Activated naive CD8-positive, alpha-beta T cell treated with anti-CD3 and anti-CD28 coated beads, Interleukin-2, amount 10 ng/mL, durations not matched to agents 7 days and 5 days (primary cell): ENCODE data around the gene SKIC2. TPM values are rescaled to one million over a fixed set of nuclear protein-coding genes. Genes with fewer than 3 reads are reported as not detected.

Source experiments
- ATAC-seq: fragments of 150-1000 bp; cut with Tn5 transposase; one replicate; pipeline ENCODE4 v1.10.0; 2021; ENCODE audit warnings: low read depth, moderate library complexity
- POLR2A ChIA-PET: fragments of 350-600 bp; sonication (Branson Sonifier 250); formaldehyde crosslinking; loops from one replicate; lab custom pipeline; 2021; ENCODE audit warnings: antibody characterized with exemption; lab: Charles Lee
- DNase-seq: peaks from one replicate; pipeline ENCODE4 v3.0.0; 2021
- H3K27ac Mint-ChIP-seq: one replicate; pipeline ENCODE4 v1.8.0; 2022; ENCODE audit warnings: mild to moderate bottlenecking, mixed read lengths
- H3K27me3 Mint-ChIP-seq: one replicate; pipeline ENCODE4 v1.8.0; 2022; ENCODE audit warnings: mild to moderate bottlenecking, moderate library complexity, mixed read lengths
- H3K36me3 Mint-ChIP-seq: one replicate; pipeline ENCODE4 v1.8.0; 2021; ENCODE audit warnings: mild to moderate bottlenecking, mixed read lengths
- H3K4me1 Mint-ChIP-seq: one replicate; pipeline ENCODE4 v1.8.0; 2021; ENCODE audit warnings: mixed read lengths
- H3K4me3 Mint-ChIP-seq: one replicate; pipeline ENCODE4 v1.8.0; 2022; ENCODE audit warnings: mild to moderate bottlenecking, moderate library complexity, mixed read lengths
- H3K9me3 Mint-ChIP-seq: one replicate; pipeline ENCODE4 v1.8.0; 2021; ENCODE audit warnings: mixed read lengths
- total RNA-seq, 2 experiments: library from RNA; stranded (reverse); gene quantifications; one replicate each; pipeline ENCODE4 v1.2.3, GENCODE V29; 2021

Gene SKIC2
- total RNA-seq, 2 experiments from 2014 or later, result 102 to 112 TPM

DNA sequence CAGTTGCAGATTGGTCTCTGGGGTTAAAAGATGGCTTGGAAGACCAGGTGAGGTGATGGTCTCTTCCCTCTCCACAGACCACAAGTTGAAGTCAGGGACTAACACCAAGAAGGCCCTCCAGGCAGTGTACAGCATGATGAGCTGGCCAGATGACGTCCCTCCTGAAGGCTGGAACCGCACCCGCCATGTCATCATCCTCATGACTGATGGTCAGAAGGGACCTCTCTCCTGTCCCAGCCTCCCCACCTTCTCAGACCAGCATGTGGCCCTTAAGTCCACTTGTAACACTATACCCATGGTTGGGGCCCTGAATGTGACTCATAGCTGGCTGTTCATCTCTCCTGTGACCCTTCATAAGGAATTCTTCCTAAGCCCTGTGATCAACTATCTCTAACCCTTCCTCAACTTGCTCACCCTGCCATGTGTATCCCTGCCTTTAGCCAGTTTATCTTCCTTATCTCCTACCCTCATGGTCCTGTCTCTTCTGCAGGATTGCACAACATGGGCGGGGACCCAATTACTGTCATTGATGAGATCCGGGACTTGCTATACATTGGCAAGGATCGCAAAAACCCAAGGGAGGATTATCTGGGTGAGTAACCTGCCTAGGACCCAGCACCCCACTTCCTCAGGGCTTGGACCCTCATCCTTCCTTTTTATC lies 10.1 kb upstream of the SKIC2 start:
- H3K36me3 Mint-ChIP-seq, result peaks cover 12% of the 10 kb centered on the region
- peaks cover 5% of the 10 kb centered on the region for H3K27me3 Mint-ChIP-seq
- no peak overlapping the region for H3K4me3 Mint-ChIP-seq
- H3K9me3 Mint-ChIP-seq, result no peaks in the 10 kb centered on the region
- H3K4me1 Mint-ChIP-seq, result peaks cover 9% of the 10 kb centered on the region
- no peak overlapping the region for H3K27ac Mint-ChIP-seq
- DNase-seq (no peak), ATAC-seq (no peak)
- POLR2A ChIA-PET, result interaction anchor here (1.0 kb wide), 1 partner anchor 51 kb away, joined by 3 read pairs; the partner anchor contains the start of gene EHMT2

DNA sequence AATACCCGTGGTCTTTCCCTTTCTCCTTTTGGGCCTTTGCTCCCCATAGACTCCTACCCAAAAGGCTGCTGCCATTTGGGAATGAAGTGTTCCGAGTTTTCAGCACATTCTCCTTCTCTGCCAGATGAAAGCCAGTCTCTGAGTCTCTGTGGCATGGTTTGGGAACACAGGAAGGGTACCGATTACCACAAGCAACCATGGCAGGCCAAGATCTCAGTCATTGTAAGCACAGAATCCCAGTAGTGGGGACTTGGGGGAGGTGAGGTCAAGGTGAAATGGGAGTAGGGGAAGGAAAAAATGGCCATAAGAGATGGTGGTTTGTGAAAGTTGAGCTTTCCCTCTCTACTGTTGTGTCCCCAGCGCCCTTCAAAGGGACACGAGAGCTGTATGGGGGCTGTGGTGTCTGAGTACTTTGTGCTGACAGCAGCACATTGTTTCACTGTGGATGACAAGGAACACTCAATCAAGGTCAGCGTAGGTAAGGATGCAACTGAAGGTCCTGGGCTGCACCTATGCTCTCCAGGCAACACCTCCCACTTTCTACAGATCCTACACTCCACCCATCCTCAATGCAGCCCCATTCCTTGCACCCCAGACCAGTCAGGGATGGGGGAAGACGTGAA lies 8.9 kb upstream of the SKIC2 start:
- no peak overlapping the region for H3K27ac Mint-ChIP-seq
- POLR2A ChIA-PET, result interaction anchor here (1.0 kb wide), 1 partner anchor 52 kb away, joined by 3 read pairs; the partner anchor contains the start of gene EHMT2
- ATAC-seq (no peak), DNase-seq (no peak)
- H3K4me1 Mint-ChIP-seq, result peaks cover 9% of the 10 kb centered on the region
- peaks cover 20% of the 10 kb centered on the region for H3K36me3 Mint-ChIP-seq
- H3K27me3 Mint-ChIP-seq, result peaks cover 5% of the 10 kb centered on the region
- H3K9me3 Mint-ChIP-seq, result no peaks in the 10 kb centered on the region
- H3K4me3 Mint-ChIP-seq, result no peak overlapping the region

DNA sequence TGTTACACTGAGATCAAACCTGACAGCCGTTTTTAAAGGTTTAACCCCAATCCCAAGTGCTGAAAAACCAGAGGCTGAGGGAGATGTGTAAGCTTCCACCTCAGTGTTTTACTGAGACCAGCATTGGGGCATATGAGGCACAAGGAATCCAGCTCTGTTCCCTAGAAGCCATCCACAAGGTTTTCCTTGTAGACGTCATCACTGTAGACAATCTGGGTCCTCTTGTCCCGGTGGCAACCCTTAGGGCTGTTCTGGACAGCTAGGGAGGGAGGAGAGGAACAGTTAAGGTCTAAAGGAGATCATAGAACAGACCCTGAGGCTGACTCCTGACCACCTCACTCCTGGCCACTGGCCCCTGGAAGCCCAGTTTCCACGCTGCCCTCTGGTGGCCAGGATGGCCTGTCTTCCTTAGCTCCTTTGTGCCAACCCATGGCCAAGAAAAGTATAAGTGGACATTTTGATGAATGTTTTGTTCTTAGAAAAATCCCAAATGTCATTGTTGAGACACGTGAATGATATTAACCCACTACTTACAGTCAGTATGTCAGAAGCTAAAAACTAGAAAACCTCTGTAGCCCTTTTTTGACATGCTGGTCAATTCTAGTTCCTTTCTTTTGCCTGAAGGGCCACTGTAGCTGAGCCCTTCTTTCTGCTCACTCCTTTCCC lies 6.7 kb upstream of the SKIC2 start:
- Mint-ChIP-seq H3K4me3 (no peak overlapping the region), H3K27me3 (peaks cover 3% of the 10 kb centered on the region), H3K4me1 (peaks cover 4% of the 10 kb centered on the region), H3K36me3 (peaks cover 24% of the 10 kb centered on the region), H3K9me3 (no peaks in the 10 kb centered on the region), H3K27ac (no peak overlapping the region)
- peak; percentile 59 for ATAC-seq
- DNase-seq, result peak; percentile 52
- POLR2A ChIA-PET, result interaction anchor here (0.9 to 1.7 kb wide), 4 partner anchors 18 to 54 kb away, joined by 3 to 9 read pairs (median 5); partner anchors contain the start of genes DXO and EHMT2

DNA sequence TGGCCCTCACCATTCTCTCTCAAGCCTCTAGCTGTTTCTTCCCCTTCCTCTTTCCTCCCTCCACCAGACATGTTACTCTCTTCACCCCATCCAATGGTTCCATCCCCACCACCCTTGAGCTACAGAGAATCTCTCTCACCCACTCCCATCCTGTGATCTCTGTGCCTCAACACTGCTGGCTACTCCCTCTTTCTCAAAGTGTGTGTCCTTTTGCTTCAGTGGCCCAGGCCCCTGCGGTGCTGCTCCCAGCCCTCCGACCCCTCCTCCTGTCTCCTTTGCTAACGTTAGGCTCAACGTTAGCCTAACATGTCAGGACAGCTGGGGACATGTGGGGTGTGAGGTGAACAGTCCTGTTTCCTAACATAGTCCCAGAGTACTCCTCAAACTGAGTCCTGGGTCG lies 6.1 kb upstream of the SKIC2 start:
- POLR2A ChIA-PET, result interaction anchor here (1.3 to 1.7 kb wide), 2 partner anchors 17 to 19 kb away, joined by 3 to 9 read pairs; partner anchors contain the start of gene DXO
- peak overlapping the region; percentile 4 for H3K27ac Mint-ChIP-seq
- ATAC-seq, result no peak

DNA sequence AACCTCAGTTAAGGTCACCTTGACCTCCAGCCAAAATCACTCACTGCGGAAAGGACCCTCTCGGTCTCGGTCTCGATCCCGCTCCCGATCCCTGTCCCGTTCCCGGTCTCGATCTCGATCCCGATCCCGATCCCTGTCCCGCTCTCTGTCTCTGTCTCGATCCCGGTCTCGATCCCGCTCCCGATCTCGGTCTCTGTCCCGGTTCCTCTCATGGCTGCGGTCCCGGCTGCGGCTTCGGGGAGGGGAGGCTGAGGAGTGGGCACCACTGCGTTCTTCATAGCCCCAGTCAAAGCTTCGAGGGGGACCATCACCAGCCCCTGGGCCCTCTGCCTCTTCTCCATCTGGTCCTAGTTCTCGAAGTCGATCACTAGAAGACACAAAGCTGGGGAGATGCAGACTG lies 4.5 kb upstream of the SKIC2 start:
- Mint-ChIP-seq H3K27ac (no peak overlapping the region), H3K27me3 (no peaks in the 10 kb centered on the region), H3K36me3 (peaks cover 21% of the 10 kb centered on the region), H3K9me3 (no peaks in the 10 kb centered on the region), H3K4me3 (no peak overlapping the region), H3K4me1 (peaks cover 12% of the 10 kb centered on the region)
- DNase-seq (no peak), ATAC-seq (no peak)
- POLR2A ChIA-PET, result no interaction called here

More for the DNA sequence above, 6.1 kb upstream of the SKIC2 start:
- Mint-ChIP-seq H3K36me3 (peaks cover 21% of the 10 kb centered on the region), H3K4me1 (peaks cover 8% of the 10 kb centered on the region), H3K9me3 (no peaks in the 10 kb centered on the region), H3K27me3 (no peaks in the 10 kb centered on the region), H3K4me3 (no peak overlapping the region)
- no peak for DNase-seq

DNA sequence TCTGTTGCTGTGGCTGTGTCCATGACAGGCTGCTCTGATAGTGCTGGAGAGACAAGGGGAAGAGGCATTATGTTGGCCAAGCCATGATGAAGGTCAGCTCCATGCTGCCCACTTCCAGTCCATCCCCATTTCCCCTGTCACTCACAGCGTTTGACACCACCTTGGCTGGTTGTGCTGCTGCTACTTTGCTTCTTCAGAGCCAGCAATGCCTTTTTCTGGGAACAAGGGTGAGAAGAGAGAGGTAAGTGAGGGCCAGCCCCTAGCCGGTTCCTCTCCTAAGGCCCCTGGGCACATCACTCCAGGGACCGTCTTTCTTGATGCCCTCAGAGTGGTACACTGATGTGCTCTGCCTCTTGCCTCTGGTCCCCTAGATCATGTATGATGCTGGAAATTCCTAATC lies 2.2 kb upstream of the SKIC2 start:
- POLR2A ChIA-PET, result interaction anchor here (4.5 kb wide), 1 partner anchor 13 kb away, joined by 91 read pairs; the partner anchor contains the start of gene DXO
- DNase-seq (no peak), ATAC-seq (no peak)
- no peak overlapping the region for H3K4me3 Mint-ChIP-seq
- peaks cover 24% of the 10 kb centered on the region for H3K4me1 Mint-ChIP-seq
- H3K36me3 Mint-ChIP-seq, result peaks cover 26% of the 10 kb centered on the region
- no peak overlapping the region for H3K27ac Mint-ChIP-seq
- H3K9me3 Mint-ChIP-seq, result no peaks in the 10 kb centered on the region
- H3K27me3 Mint-ChIP-seq, result no peaks in the 10 kb centered on the region

DNA sequence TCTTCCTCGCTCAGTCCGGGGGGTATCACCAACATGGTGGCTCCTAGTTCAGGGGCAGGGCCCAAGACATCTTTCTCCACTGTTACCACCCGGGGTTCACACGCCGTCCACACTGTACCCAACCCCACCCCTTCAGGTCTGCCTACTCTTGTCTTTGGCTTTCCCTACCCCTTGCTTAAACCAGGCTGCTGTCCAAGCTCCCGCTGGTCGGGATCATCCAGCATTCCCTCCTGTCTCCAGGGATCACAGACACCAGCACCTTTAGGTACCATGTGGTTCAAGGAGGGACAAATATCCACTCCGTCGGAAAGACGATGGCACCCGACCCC lies 599 bp upstream of the SKIC2 start:
- H3K4me3 Mint-ChIP-seq, result peak overlapping the region; percentile 97
- H3K27me3 Mint-ChIP-seq, result no peaks in the 10 kb centered on the region
- no peaks in the 10 kb centered on the region for H3K9me3 Mint-ChIP-seq
- POLR2A ChIA-PET, result interaction anchor here (0.8 to 4.5 kb wide), 7 partner anchors 12 to 237 kb away, joined by 3 to 91 read pairs (median 5); partner anchors contain the start of genes CLIC1, DXO, EHMT2 and NEU1
- H3K36me3 Mint-ChIP-seq, result peaks cover 27% of the 10 kb centered on the region
- H3K27ac Mint-ChIP-seq, result peak overlapping the region; percentile 87
- DNase-seq, result no peak
- peaks cover 24% of the 10 kb centered on the region for H3K4me1 Mint-ChIP-seq
- no peak for ATAC-seq

DNA sequence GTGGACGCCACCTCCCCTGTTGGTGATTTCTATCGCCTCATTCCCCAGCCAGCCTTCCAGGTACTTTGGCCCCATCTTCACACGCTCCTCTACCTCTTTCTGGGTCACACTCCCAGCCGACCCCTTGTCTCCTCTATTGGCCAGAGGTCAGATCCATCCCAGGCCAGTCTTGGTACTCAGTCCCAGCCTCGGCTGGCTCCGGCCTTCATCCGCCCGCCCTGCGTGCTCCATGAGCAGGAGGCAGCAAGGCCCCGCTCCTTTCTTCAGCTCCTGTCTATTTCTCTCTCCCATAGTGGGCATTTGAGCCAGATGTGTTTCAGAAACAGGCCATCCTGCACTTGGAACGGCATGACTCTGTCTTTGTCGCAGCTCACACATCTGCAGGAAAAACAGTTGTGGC lies 2.6 kb downstream of the SKIC2 start:
- DNase-seq (no peak), ATAC-seq (no peak)
- peaks cover 24% of the 10 kb centered on the region for H3K4me1 Mint-ChIP-seq
- no peaks in the 10 kb centered on the region for H3K27me3 Mint-ChIP-seq
- H3K4me3 Mint-ChIP-seq, result no peak overlapping the region
- no peaks in the 10 kb centered on the region for H3K9me3 Mint-ChIP-seq
- POLR2A ChIA-PET, result interaction anchor here (1.3 kb wide), 1 partner anchor 10 kb away, joined by 5 read pairs; the partner anchor contains the start of gene DXO
- peaks cover 20% of the 10 kb centered on the region for H3K36me3 Mint-ChIP-seq
- peak overlapping the region; percentile 30 for H3K27ac Mint-ChIP-seq

DNA sequence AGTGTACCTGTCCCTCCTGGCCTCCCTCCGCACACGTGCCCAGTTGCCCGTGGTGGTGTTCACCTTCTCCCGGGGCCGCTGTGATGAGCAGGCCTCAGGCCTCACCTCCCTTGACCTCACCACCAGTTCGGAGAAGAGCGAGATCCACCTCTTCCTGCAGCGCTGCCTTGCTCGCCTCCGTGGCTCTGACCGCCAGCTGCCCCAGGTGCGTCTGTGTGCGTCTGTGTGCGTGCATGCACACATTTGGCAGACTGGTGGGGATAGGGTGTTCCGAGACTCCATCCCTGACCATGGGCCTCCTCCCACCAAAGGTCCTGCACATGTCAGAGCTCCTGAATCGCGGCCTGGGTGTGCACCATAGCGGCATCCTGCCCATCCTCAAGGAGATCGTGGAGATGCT lies 4.9 kb downstream of the SKIC2 start:
- no peaks in the 10 kb centered on the region for H3K9me3 Mint-ChIP-seq
- no peaks in the 10 kb centered on the region for H3K27me3 Mint-ChIP-seq
- DNase-seq, result no peak
- POLR2A ChIA-PET, result interaction anchor here (0.6 kb wide), 1 partner anchor 131 kb away, joined by 4 read pairs; no protein-coding TSS in a partner anchor
- peak overlapping the region; percentile 54 for H3K27ac Mint-ChIP-seq
- H3K4me1 Mint-ChIP-seq, result peaks cover 13% of the 10 kb centered on the region
- ATAC-seq, result no peak
- peaks cover 27% of the 10 kb centered on the region for H3K36me3 Mint-ChIP-seq
- H3K4me3 Mint-ChIP-seq, result no peak overlapping the region

DNA sequence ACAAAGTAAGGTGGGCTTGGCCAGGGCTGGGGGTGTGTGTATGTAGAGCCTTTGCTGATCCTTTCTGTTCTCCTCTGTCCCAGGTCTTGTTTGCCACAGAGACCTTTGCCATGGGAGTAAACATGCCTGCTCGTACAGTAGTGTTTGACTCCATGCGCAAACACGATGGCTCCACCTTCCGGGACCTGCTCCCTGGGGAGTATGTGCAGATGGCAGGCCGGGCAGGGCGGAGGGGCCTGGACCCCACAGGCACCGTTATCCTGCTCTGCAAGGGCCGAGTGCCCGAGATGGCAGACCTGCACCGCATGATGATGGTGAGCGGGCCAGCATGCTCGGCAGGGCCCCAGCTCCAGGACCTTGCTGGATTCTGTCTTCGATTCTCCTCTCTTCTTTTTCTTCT lies 6.7 kb downstream of the SKIC2 start:
- DNase-seq (peak; percentile 28), ATAC-seq (no peak)
- POLR2A ChIA-PET, result no interaction called here
- H3K4me3 Mint-ChIP-seq, result no peak overlapping the region
- H3K36me3 Mint-ChIP-seq, result peaks cover 36% of the 10 kb centered on the region
- H3K4me1 Mint-ChIP-seq, result peaks cover 15% of the 10 kb centered on the region
- H3K9me3 Mint-ChIP-seq, result no peaks in the 10 kb centered on the region
- no peaks in the 10 kb centered on the region for H3K27me3 Mint-ChIP-seq
- no peak overlapping the region for H3K27ac Mint-ChIP-seq

DNA sequence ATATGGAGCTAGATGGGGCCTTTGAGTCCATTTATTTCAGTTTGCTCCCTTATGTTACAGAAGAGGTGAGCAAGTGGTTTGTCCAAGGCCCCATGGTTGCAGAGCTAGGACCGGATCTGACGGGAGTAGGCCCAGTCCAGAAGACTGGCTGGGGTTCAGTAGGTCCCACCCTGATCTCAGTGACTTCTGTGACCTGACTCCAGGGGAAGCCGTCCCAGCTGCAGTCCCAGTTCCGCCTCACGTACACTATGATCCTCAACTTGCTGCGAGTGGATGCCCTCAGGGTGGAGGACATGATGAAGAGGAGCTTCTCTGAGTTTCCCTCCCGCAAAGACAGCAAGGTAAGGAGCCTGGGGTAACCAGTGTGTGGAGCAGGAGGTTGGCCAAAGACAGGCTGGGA lies 7.5 kb downstream of the SKIC2 start:
- H3K36me3 Mint-ChIP-seq, result peaks cover 34% of the 10 kb centered on the region
- H3K27ac Mint-ChIP-seq, result no peak overlapping the region
- POLR2A ChIA-PET, result interaction anchor here (7.5 kb wide), 1 partner anchor 8 kb away, joined by 91 read pairs; the partner anchor contains the start of genes NELFE and SKIC2
- no peaks in the 10 kb centered on the region for H3K27me3 Mint-ChIP-seq
- ATAC-seq (no peak), DNase-seq (no peak)
- no peak overlapping the region for H3K4me3 Mint-ChIP-seq
- H3K9me3 Mint-ChIP-seq, result no peaks in the 10 kb centered on the region
- H3K4me1 Mint-ChIP-seq, result peaks cover 15% of the 10 kb centered on the region

DNA sequence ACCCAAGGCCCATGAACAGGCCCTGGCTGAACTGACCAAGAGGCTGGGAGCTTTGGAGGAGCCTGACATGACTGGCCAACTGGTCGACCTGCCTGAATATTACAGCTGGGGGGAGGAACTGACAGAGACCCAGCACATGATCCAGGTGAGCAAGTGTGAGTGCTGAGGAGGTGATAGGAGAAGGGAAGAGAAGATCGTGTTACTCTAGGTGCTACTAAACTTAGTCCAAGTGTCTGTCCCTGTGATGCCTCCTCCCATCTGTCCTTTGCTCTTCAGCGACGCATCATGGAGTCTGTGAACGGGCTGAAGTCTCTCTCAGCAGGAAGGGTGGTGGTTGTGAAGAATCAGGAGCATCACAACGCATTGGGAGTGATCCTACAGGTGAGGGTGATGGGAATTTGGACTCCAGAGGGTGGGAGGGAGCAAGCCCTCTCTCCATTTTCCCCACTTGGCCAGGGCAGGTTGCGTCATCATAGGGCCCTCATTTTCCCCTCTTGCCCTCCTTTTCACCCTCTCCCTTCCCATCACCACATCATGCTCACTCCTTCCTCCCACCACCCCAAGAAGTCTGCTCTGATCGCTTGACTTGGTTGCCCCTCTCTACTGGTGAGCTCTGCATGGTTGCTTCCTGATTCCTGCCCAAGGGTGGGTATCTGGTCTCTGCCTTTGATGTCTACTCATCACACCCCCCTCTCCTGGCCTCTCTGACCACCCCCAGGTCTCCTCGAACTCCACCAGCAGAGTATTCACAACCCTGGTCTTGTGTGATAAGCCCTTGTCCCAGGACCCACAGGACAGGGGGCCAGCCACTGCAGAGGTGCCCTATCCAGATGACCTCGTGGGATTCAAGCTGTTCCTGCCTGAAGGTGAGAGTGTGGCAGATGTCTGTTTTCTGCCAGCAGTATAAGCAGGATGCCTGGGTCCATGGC lies 8.3 kb downstream of the SKIC2 start:
- peaks cover 28% of the 10 kb centered on the region for H3K36me3 Mint-ChIP-seq
- POLR2A ChIA-PET, result interaction anchor here (7.5 kb wide), 1 partner anchor 9 kb away, joined by 91 read pairs; the partner anchor contains the start of genes NELFE and SKIC2

More for the DNA sequence above, 8.3 kb downstream of the SKIC2 start:
- ATAC-seq, result no peak
- Mint-ChIP-seq H3K9me3 (no peaks in the 10 kb centered on the region), H3K4me3 (no peak overlapping the region), H3K27me3 (no peaks in the 10 kb centered on the region), H3K27ac (peak overlapping the region; percentile 22), H3K4me1 (peaks cover 17% of the 10 kb centered on the region)
- DNase-seq, result no peak
